ENCODE measurements around the gene NCOR1. TPM values are rescaled to one million over a fixed set of nuclear protein-coding genes. Genes with fewer than 3 reads are reported as not detected.

NCOR1 gene
- total and polyA plus RNA-seq, 12 donors = 27.0 to 103 (median 74.8) TPM

DNA sequence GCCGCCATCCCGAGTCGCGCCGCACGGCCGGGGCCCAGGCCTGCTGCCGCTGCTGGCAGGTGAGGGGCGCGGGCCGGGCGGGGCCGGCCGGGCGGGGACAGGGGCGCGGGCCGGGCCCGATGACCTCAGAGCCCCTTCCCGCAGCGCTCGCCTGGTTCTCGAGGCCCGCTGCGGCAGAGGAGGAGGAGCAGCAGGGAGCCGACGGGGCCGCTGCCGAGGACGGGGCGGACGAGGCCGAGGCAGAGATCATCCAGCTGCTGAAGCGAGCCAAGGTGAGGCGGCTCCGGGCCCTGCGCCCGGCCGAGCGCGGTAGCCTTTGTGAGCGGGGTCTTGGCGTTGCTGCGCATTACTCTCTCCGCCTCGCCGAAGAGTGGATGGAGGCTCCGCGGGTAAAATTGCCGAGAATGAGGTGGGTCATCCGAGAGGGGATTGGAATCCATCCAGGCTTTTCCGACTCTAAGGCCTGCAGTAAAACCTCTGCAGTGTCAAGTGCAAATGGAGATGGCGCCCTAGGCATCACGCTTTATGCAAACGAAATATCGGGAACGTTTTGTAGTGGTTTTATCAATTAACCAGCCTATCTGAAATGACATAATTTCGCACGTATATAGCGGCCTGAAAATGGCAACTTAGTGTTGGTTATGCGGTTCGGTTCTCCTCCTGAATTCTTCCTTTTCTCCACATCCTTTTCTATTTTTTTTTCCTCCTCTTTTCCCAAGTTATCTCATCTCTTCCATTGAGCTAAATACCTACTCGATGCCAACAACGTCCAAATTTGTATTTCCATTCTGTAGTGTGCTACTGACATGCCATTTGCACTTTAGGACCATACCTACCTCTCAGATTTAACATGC lies 215.1 kb downstream of the NCOR1 start:
- no peaks in the 10 kb centered on the region for H3K27me3 ChIP-seq
- TF ChIP-seq, protein P1, sequence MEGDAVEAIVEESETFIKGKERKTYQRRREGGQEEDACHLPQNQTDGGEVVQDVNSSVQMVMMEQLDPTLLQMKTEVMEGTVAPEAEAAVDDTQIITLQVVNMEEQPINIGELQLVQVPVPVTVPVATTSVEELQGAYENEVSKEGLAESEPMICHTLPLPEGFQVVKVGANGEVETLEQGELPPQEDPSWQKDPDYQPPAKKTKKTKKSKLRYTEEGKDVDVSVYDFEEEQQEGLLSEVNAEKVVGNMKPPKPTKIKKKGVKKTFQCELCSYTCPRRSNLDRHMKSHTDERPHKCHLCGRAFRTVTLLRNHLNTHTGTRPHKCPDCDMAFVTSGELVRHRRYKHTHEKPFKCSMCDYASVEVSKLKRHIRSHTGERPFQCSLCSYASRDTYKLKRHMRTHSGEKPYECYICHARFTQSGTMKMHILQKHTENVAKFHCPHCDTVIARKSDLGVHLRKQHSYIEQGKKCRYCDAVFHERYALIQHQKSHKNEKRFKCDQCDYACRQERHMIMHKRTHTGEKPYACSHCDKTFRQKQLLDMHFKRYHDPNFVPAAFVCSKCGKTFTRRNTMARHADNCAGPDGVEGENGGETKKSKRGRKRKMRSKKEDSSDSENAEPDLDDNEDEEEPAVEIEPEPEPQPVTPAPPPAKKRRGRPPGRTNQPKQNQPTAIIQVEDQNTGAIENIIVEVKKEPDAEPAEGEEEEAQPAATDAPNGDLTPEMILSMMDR (IDR thresholded peaks at IDR 0.05) = no peak
- WGBS, 2 donors = 1 to 2% methylated on average over 63 to 64 of the region's 64 CpGs
- intact Hi-C loops (cut with DNase I) = loop anchor here in 7 of 10 donors (2.0 to 10.0 kb wide), 4 partner anchors 53 to 173 kb away; partner anchors contain the start of gene ADORA2B (in 4 of the 7)
- H3K36me3 ChIP-seq = peaks cover 0 to 60% (median 35%) of the 10 kb centered on the region in 9 donors
- DNase-seq (peak; percentile 26 to 50), ATAC-seq (peak in 6 of 8 donors; percentile 1 to 52 (median 12))
- peaks cover 0 to 3% (median 0%) of the 10 kb centered on the region in 11 donors for H3K9me3 ChIP-seq
- H3K4me3 ChIP-seq = peak overlapping the region; percentile 70 to 95 (median 84)
- H3K4me1 ChIP-seq = peaks cover 0 to 71% (median 50%) of the 10 kb centered on the region in 9 donors
- H3K27ac ChIP-seq = peak overlapping the region; percentile 85 to 97 (median 94)

DNA sequence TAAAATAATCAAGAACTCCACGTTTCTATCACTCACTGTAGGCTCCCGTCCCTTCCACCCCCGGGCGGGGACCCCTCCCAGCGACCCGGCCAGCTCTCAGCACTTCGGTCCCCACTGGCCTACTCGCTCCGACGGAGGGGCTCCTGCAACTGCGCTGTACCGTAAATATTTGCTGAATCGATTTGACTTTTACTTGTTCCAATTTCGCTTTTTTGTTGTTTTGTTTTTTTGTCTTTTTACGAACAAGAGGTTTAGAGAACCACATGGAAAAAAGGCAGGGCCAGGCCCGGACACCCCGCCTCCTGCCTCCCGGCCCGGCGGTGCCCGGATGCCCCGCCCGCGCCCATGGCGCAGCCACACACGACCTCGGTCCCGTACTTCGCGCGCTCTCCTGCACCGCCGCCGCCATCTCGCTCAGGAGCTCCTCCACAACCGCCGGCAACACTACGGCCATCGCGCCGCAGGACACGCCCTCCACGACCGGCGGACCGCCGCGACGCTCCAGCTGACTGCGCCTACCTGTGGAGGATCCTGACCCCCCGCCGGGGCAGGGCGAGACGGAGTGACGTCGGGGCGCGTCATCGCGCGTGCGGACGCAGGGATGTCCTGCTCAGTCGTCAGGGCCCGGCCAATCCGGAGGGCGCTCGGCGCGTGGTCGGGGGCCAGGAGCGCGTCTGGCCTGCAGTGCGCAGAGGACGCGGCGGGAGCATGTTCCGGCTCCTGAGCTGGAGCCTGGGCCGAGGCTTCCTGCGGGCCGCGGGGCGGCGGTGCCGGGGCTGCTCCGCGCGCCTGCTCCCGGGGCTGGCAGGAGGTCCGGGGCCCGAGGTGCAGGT lies 216.0 kb downstream of the NCOR1 start, which contains the start of the genes TTC19 and ZSWIM7:
Gene TTC19 (plus strand): TSS at position 684 of the 833 bp plus-strand sequence. CDS start 25 bp downstream, at position 709.
Gene ZSWIM7 (minus strand): TSS at position 564 of the 833 bp plus-strand sequence. CDS start 110 bp downstream, at position 454.
- WGBS, 2 donors = 0% methylated on average over 73 to 91 of the region's 91 CpGs
- intact Hi-C loops (cut with DNase I) = loop anchor here in 7 of 10 donors (2.0 to 10.0 kb wide), 4 partner anchors 52 to 172 kb away; partner anchors contain the start of gene ADORA2B (in 4 of the 7)
- Histone ChIP-seq H3K9me3 (peaks cover 0 to 3% (median 0%) of the 10 kb centered on the region in 11 donors), H3K27ac (peak within 1 kb of the TSS; percentile 85 to 97 (median 94)), H3K4me3 (peak within 1 kb of the TSS; percentile 70 to 95 (median 84)), H3K4me1 (peaks cover 0 to 63% (median 42%) of the 10 kb centered on the region in 9 donors), H3K27me3 (no peaks in the 10 kb centered on the region), H3K36me3 (peaks cover 0 to 60% (median 28%) of the 10 kb centered on the region in 9 donors)
- DNase-seq (peak; percentile 97 to 98), ATAC-seq (peak; percentile 97 to 99 (median 98))
- TF ChIP-seq, protein P1 (IDR thresholded peaks at IDR 0.05) = peak in 2 of 9 donors; percentile 5 to 30

DNA sequence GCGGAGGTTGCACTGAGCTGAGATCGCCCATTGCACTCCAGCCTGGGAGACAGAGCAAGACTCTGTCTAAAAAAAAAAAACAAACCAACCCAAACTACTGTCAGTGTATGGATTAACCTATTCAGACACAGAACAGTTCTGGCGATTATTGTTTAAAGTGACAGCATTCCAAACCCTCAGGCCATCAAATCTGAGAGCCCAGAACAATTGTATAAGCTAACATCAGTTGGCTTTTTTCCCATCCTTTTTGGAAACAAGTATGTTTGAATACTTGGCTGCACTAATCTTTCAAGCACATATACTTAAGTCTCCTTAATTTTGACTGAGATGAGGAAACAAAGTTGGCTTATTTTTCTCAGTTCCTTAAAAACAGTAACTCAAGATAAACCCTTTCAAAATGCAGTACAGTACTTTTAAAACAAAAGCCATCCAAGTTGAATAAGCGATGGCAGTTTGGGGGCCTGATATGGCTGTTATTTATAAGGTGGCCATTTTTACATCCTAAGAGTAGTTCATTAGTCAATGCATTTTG lies 217.2 kb downstream of the NCOR1 start:
- Histone ChIP-seq H3K27me3 (no peaks in the 10 kb centered on the region), H3K36me3 (peaks cover 0 to 60% (median 20%) of the 10 kb centered on the region in 9 donors), H3K27ac (peak overlapping the region in 7 of 10 donors; percentile 85 to 96 (median 94)), H3K9me3 (peaks cover 0 to 3% (median 0%) of the 10 kb centered on the region in 11 donors), H3K4me3 (peak overlapping the region in 7 of 10 donors; percentile 70 to 95 (median 84)), H3K4me1 (peaks cover 0 to 53% (median 33%) of the 10 kb centered on the region in 9 donors)
- 84 to 85% methylated on average over 4 of the region's 4 CpGs for WGBS, 2 donors
- no peak for ATAC-seq
- TF ChIP-seq, protein P1 (IDR thresholded peaks at IDR 0.05) = no peak
- no peak for DNase-seq
- intact Hi-C loops (cut with DNase I) = loop anchor here in 8 of 10 donors (1.0 to 10.0 kb wide), 5 partner anchors 51 to 171 kb away; partner anchors contain the start of gene ADORA2B (in 4 of the 8)
